ENCODE results near the gene SLC6A14. TPM values are rescaled to one million over a fixed set of nuclear protein-coding genes. Genes with fewer than 3 reads are reported as not detected.
A peak's percentile ranks its signal among the peaks of the same experiment; 100 is the strongest.

SLC6A14 gene
- total and polyA plus RNA-seq, 11 donors, result not detected

DNA sequence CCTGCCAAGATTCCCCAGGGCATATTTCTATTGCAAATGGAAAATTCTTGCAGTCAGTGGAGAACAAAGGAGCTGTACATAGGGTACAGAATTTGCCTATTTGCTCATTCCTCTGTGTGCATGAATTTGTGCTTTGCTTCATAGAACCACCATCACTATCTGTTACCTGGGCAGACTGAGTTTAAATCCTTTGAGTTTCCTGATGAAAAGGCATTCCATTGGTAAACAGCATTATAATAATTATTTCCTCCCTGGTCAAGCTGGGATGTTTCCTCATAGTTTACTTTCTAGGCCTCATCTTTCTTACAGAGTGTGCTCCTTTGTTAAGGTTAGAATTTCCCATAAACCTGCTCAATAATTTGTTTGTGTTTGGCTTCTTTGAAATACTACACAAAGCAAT lies 809 bp upstream of the SLC6A14 start:
- Histone ChIP-seq H3K4me3 (no peak overlapping the region), H3K27me3 (no peaks in the 10 kb centered on the region), H3K9me3 (no peaks in the 10 kb centered on the region), H3K4me1 (no peaks in the 10 kb centered on the region), H3K36me3 (no peaks in the 10 kb centered on the region), H3K27ac (no peak overlapping the region)
- ATAC-seq (no peak), DNase-seq (no peak)
- intact Hi-C loops (cut with DNase I), result no loop called here
- TF ChIP-seq, protein P1, sequence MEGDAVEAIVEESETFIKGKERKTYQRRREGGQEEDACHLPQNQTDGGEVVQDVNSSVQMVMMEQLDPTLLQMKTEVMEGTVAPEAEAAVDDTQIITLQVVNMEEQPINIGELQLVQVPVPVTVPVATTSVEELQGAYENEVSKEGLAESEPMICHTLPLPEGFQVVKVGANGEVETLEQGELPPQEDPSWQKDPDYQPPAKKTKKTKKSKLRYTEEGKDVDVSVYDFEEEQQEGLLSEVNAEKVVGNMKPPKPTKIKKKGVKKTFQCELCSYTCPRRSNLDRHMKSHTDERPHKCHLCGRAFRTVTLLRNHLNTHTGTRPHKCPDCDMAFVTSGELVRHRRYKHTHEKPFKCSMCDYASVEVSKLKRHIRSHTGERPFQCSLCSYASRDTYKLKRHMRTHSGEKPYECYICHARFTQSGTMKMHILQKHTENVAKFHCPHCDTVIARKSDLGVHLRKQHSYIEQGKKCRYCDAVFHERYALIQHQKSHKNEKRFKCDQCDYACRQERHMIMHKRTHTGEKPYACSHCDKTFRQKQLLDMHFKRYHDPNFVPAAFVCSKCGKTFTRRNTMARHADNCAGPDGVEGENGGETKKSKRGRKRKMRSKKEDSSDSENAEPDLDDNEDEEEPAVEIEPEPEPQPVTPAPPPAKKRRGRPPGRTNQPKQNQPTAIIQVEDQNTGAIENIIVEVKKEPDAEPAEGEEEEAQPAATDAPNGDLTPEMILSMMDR (IDR thresholded peaks at IDR 0.05), result no peak
- TF ChIP-seq POLR2A (IDR thresholded peaks at IDR 0.05), result no peak

DNA sequence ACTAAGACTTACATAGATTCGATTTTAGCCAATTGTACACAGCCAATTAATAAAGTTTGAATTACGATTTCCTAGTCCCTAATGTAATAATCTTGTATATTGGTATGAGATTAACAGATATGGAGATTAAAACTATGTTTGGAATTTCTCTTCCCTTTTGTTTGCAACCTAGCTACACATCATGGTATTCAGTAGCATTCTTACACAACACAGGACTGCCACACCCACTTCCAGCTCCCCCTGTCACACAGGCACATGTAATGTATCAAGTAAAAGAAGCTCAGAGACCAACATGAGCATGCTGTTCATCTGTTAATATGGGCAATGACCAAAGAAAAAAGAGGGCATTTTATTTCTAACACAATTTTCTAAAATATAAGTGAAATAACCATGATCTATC lies 12.8 kb downstream of the SLC6A14 start:
- Histone ChIP-seq H3K27ac (no peak overlapping the region), H3K9me3 (no peaks in the 10 kb centered on the region), H3K36me3 (no peaks in the 10 kb centered on the region), H3K4me1 (no peaks in the 10 kb centered on the region), H3K27me3 (no peaks in the 10 kb centered on the region), H3K4me3 (no peak overlapping the region)
- no peak for DNase-seq
- intact Hi-C loops (cut with DNase I), result no loop called here
- WGBS, 4 donors, result 51 to 71% (median 60%) methylated on average over 2 of the region's 2 CpGs
- ATAC-seq, result no peak
- TF ChIP-seq, protein P1 (IDR thresholded peaks at IDR 0.05), result no peak
- TF ChIP-seq POLR2A (IDR thresholded peaks at IDR 0.05), result no peak

DNA sequence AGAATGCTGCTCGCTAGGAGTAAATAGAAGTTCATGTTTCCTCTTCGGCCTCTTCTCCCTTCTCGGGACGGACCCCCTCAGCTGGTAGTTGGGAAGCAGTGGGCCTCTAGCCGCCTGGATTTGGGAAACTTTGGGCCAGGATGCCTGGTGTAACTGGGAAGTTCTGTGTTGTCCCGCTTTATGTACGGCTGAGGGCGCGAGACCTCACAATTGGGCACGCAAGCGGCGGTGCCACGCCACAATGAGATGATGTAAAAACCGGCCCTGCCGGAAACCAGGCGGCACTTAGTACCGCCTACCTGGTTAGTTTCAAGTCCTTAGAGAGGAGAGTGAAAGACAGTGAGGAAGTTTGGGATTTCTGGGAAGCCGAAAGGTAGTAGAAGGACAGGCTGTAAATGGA lies 26.4 kb downstream of the SLC6A14 start, which contains the start of gene CT83:
TSS of gene CT83 (minus strand) at position 155 of the 400 bp plus-strand sequence. CDS start at position 35, 120 bp downstream.
- 73 to 90% (median 84%) methylated on average over 18 of the region's 18 CpGs for WGBS, 4 donors
- TF ChIP-seq POLR2A (IDR thresholded peaks at IDR 0.05), result no peak
- TF ChIP-seq, protein P1 (IDR thresholded peaks at IDR 0.05), result no peak
- peaks cover 0 to 4% (median 0%) of the 10 kb centered on the region in 12 donors for H3K9me3 ChIP-seq
- no peak for DNase-seq
- no peaks in the 10 kb centered on the region for H3K36me3 ChIP-seq
- ATAC-seq, result no peak
- H3K4me1 ChIP-seq, result no peaks in the 10 kb centered on the region
- H3K27ac ChIP-seq, result no peak within 1 kb of the TSS
- H3K4me3 ChIP-seq, result no peak within 1 kb of the TSS
- no peaks in the 10 kb centered on the region for H3K27me3 ChIP-seq
- intact Hi-C loops (cut with DNase I), result no loop called here

DNA sequence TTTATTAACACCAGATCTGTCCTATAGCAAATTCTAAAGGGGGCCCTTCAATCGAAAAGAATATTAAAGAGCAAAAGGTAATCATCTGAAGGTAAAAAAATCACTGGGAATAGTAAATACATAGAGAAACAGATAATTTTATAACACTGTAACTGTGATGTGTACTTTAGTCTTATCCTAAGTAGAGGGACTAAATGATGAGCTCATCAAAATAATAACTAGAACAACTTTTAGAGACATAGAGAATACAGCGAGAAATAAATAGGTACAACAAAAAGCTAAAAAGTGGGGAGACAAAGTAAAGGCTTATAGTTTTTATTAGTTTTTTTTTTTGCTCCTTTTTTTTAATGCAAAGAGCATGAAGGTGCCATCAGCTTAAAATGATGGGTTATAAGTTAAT lies 43.7 kb downstream of the SLC6A14 start:
- TF ChIP-seq POLR2A (IDR thresholded peaks at IDR 0.05), result no peak
- no peaks in the 10 kb centered on the region for H3K27me3 ChIP-seq
- 77 to 90% (median 87%) methylated on average over 2 of the region's 2 CpGs for WGBS, 4 donors
- H3K27ac ChIP-seq, result no peak overlapping the region
- no peak overlapping the region for H3K4me3 ChIP-seq
- peaks cover 0 to 6% (median 0%) of the 10 kb centered on the region in 12 donors for H3K9me3 ChIP-seq
- ATAC-seq (no peak), DNase-seq (no peak)
- no peaks in the 10 kb centered on the region for H3K36me3 ChIP-seq
- no peaks in the 10 kb centered on the region for H3K4me1 ChIP-seq
- intact Hi-C loops (cut with DNase I), result loop anchor here in 2 of 10 donors (10.0 kb wide), 1 partner anchor 1775 kb away; no protein-coding TSS in a partner anchor

DNA sequence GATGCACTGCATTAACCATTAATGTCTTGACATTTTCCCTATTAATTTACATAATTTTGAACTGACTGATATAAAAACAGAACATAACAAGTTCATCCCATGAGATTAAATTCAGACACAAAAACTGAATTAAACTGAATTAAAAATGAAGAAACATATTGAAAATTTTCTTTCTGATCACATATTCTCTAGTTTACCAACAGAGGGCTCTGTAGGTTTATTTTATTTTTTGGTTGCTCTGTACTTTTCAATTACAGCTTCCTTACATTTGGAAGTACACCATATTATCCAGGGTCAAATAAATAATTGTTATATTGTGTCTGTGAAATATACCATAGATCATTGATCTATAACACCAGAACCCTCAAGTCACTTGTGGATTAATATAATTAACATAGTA lies 53.7 kb downstream of the SLC6A14 start:
- Histone ChIP-seq H3K27ac (no peak overlapping the region), H3K9me3 (no peaks in the 10 kb centered on the region), H3K4me1 (no peaks in the 10 kb centered on the region), H3K36me3 (no peaks in the 10 kb centered on the region), H3K27me3 (no peaks in the 10 kb centered on the region), H3K4me3 (no peak overlapping the region)
- TF ChIP-seq, protein P1 (IDR thresholded peaks at IDR 0.05), result peak in 8 of 12 donors; percentile 13 to 37 (median 28)
- TF ChIP-seq POLR2A (IDR thresholded peaks at IDR 0.05), result no peak
- intact Hi-C loops (cut with DNase I), result loop anchor here in 1 of 10 donors (10.0 kb wide), 1 partner anchor 1765 kb away; no protein-coding TSS in a partner anchor
- no peak for DNase-seq
- ATAC-seq, result no peak
